Measurements from ENCODE around the gene OR2G6. TPM values are rescaled to one million over a fixed set of nuclear protein-coding genes. Genes with fewer than 3 reads are reported as not detected.
"Not testable (repeated sequence)": the region's sequence is repeated elsewhere in the genome, so short reads cannot be mapped to it uniquely, and the experiment has no call there.

OR2G6 gene
- total RNA-seq, 2 experiments from 2014 or later: not detected

GRCh38 chr1:248537449-248537848 lies 29.6 kb downstream of the OR2G6 start:
- H3K36me3 Mint-ChIP-seq (ENCODE audit: low read depth); H3K27ac Mint-ChIP-seq; H3K4me3 Mint-ChIP-seq; H3K9me3 Mint-ChIP-seq (ENCODE audit: insufficient read depth); H3K27me3 Mint-ChIP-seq (ENCODE audit: low read depth); POLR2A ChIA-PET; DNase-seq; CTCF ChIA-PET; H3K4me1 Mint-ChIP-seq (ENCODE audit: low read depth); ATAC-seq: not testable (repeated sequence)

- POLR2A ChIA-PET; H3K9me3 Mint-ChIP-seq (ENCODE audit: insufficient read depth); H3K36me3 Mint-ChIP-seq (ENCODE audit: low read depth); ATAC-seq; H3K4me3 Mint-ChIP-seq; CTCF ChIA-PET; DNase-seq; H3K27me3 Mint-ChIP-seq (ENCODE audit: low read depth); H3K4me1 Mint-ChIP-seq (ENCODE audit: low read depth); H3K27ac Mint-ChIP-seq: not testable (repeated sequence)
Measured at GRCh38 chr1:248547383-248547782, 39.5 kb downstream of the OR2G6 start.

GRCh38 chr1:248551027-248551426 lies 43.2 kb downstream of the OR2G6 start:
- ATAC-seq, DNase-seq, POLR2A ChIA-PET: not testable (repeated sequence)

GRCh38 chr1:248562672-248563071 lies 54.8 kb downstream of the OR2G6 start, which contains the start of gene OR2T29:
TSS of gene OR2T29 (minus strand) at chr1:248562772. CDS start at chr1:248559491, 3,281 bp downstream.
- DNase-seq; H3K9me3 Mint-ChIP-seq (ENCODE audit: insufficient read depth); ATAC-seq; POLR2A ChIA-PET; H3K4me1 Mint-ChIP-seq (ENCODE audit: low read depth); H3K27me3 Mint-ChIP-seq (ENCODE audit: low read depth); H3K4me3 Mint-ChIP-seq; H3K27ac Mint-ChIP-seq; H3K36me3 Mint-ChIP-seq (ENCODE audit: low read depth); CTCF ChIA-PET: not testable (repeated sequence)

More at GRCh38 chr1:248551027-248551426, 43.2 kb downstream of the OR2G6 start:
- CTCF ChIA-PET; H3K36me3 Mint-ChIP-seq (ENCODE audit: low read depth); H3K4me3 Mint-ChIP-seq; H3K27ac Mint-ChIP-seq; H3K4me1 Mint-ChIP-seq (ENCODE audit: low read depth); H3K27me3 Mint-ChIP-seq (ENCODE audit: low read depth); H3K9me3 Mint-ChIP-seq (ENCODE audit: insufficient read depth): not testable (repeated sequence)

- CTCF ChIA-PET; H3K4me1 Mint-ChIP-seq (ENCODE audit: low read depth); H3K9me3 Mint-ChIP-seq (ENCODE audit: insufficient read depth); H3K36me3 Mint-ChIP-seq (ENCODE audit: low read depth); H3K27me3 Mint-ChIP-seq (ENCODE audit: low read depth): not testable (repeated sequence)
- ATAC-seq (peak; percentile 91), DNase-seq (peak; percentile 53)
- H3K4me3 Mint-ChIP-seq: peak overlapping the region; percentile 73
- POLR2A ChIA-PET: interaction anchor here (0.7 kb wide), 2 partner anchors 56 to 219 kb away, joined by 3 to 4 read pairs; no protein-coding TSS in a partner anchor
- peak overlapping the region; percentile 90 for H3K27ac Mint-ChIP-seq
Measured at GRCh38 chr1:248565530-248566373, 57.9 kb downstream of the OR2G6 start.

GRCh38 chr1:248569049-248569448 lies 61.2 kb downstream of the OR2G6 start:
- H3K4me1 Mint-ChIP-seq (ENCODE audit: low read depth); ATAC-seq; H3K27ac Mint-ChIP-seq; H3K27me3 Mint-ChIP-seq (ENCODE audit: low read depth); H3K9me3 Mint-ChIP-seq (ENCODE audit: insufficient read depth); POLR2A ChIA-PET; H3K36me3 Mint-ChIP-seq (ENCODE audit: low read depth); CTCF ChIA-PET; DNase-seq; H3K4me3 Mint-ChIP-seq: not testable (repeated sequence)

- H3K4me1 Mint-ChIP-seq (ENCODE audit: low read depth); H3K36me3 Mint-ChIP-seq (ENCODE audit: low read depth); ATAC-seq; H3K9me3 Mint-ChIP-seq (ENCODE audit: insufficient read depth); CTCF ChIA-PET; POLR2A ChIA-PET; H3K4me3 Mint-ChIP-seq; H3K27ac Mint-ChIP-seq; H3K27me3 Mint-ChIP-seq (ENCODE audit: low read depth); DNase-seq: not testable (repeated sequence)
Measured at GRCh38 chr1:248570811-248571210, 62.9 kb downstream of the OR2G6 start.

- H3K27ac Mint-ChIP-seq; DNase-seq; CTCF ChIA-PET; H3K4me3 Mint-ChIP-seq; H3K36me3 Mint-ChIP-seq (ENCODE audit: low read depth); H3K27me3 Mint-ChIP-seq (ENCODE audit: low read depth); H3K9me3 Mint-ChIP-seq (ENCODE audit: insufficient read depth); POLR2A ChIA-PET; ATAC-seq; H3K4me1 Mint-ChIP-seq (ENCODE audit: low read depth): not testable (repeated sequence)
Measured at GRCh38 chr1:248572049-248572448, 64.2 kb downstream of the OR2G6 start.

- H3K27ac Mint-ChIP-seq; ATAC-seq; H3K4me1 Mint-ChIP-seq (ENCODE audit: low read depth); POLR2A ChIA-PET; CTCF ChIA-PET; H3K4me3 Mint-ChIP-seq; H3K36me3 Mint-ChIP-seq (ENCODE audit: low read depth); H3K27me3 Mint-ChIP-seq (ENCODE audit: low read depth); DNase-seq; H3K9me3 Mint-ChIP-seq (ENCODE audit: insufficient read depth): not testable (repeated sequence)
Measured at GRCh38 chr1:248573856-248574255, 66.0 kb downstream of the OR2G6 start.

- H3K36me3 Mint-ChIP-seq (ENCODE audit: low read depth); CTCF ChIA-PET; H3K4me3 Mint-ChIP-seq; H3K27me3 Mint-ChIP-seq (ENCODE audit: low read depth); ATAC-seq; POLR2A ChIA-PET; H3K4me1 Mint-ChIP-seq (ENCODE audit: low read depth); H3K27ac Mint-ChIP-seq; H3K9me3 Mint-ChIP-seq (ENCODE audit: insufficient read depth); DNase-seq: not testable (repeated sequence)
Measured at GRCh38 chr1:248574657-248575056, 66.8 kb downstream of the OR2G6 start, which contains the start of gene OR2T34. TSS of gene OR2T34 (minus strand) at chr1:248574757. CDS start at chr1:248574757, 0 bp downstream.

- H3K27ac Mint-ChIP-seq: no peak overlapping the region
- H3K9me3 Mint-ChIP-seq (ENCODE audit: insufficient read depth): no peaks in the 10 kb centered on the region
- peaks cover 1% of the 10 kb centered on the region for H3K27me3 Mint-ChIP-seq (ENCODE audit: low read depth)
- no peak overlapping the region for H3K4me3 Mint-ChIP-seq
- DNase-seq: no peak
- POLR2A ChIA-PET: no interaction called here
- H3K4me1 Mint-ChIP-seq (ENCODE audit: low read depth): no peaks in the 10 kb centered on the region
- no peaks in the 10 kb centered on the region for H3K36me3 Mint-ChIP-seq (ENCODE audit: low read depth)
- CTCF ChIA-PET: no interaction called here
- no peak for ATAC-seq
Measured at GRCh38 chr1:248576260-248576980, 68.5 kb downstream of the OR2G6 start.

Data from activated CD8-positive, alpha-beta T cell treated with anti-CD3 and anti-CD28 coated beads, Interleukin-2, amount 10 ng/mL, durations not matched to agents 7 days and 5 days (primary cell).